Thoracic aorta (tissue), 2 donors: ENCODE results near the gene SLC49A4. TPM values are rescaled to one million over a fixed set of nuclear protein-coding genes. Genes with fewer than 3 reads are reported as not detected.

Experiments used
- ATAC-seq: fragments of 150-250 bp; one replicate; pipeline ENCODE4 v1.8.0; 2017; ENCODE audit warnings: low read depth; ENCODE audit not compliant: insufficient number of reproducible peaks, low FRiP score
- DNase-seq: peaks from one replicate; pipeline ENCODE4 v3.0.0-alpha.2; 2020; ENCODE audit warnings: low spot score
- H3K27ac ChIP-seq, 2 donors: fragments of 200-600 bp; sonication (generic); 1 replicate in 1 of 2; 2 replicates in 1 of 2; pipeline ENCODE4 v1.5.1; 2016; ENCODE audit warnings: mild to moderate bottlenecking in 2 of 2, moderate library complexity in 2 of 2
- H3K27me3 ChIP-seq: fragments of 200-600 bp; sonication (generic); replicated peaks from 2 replicates; pipeline ENCODE4 v1.6.0; 2016; ENCODE audit warnings: mild to moderate bottlenecking; ENCODE audit not compliant: insufficient read depth
- H3K36me3 ChIP-seq: fragments of 200-600 bp; sonication (generic); one replicate; pipeline ENCODE4 v1.5.1; 2016
- H3K4me1 ChIP-seq, 2 donors: fragments of 200-600 bp; sonication (generic); 1 replicate in 1 of 2; 2 replicates in 1 of 2; pipeline versions ENCODE4 v1.5.1 to v1.6.0; 2016; ENCODE audit warnings: low read depth in 2 of 2, mild to moderate bottlenecking in 1 of 2; ENCODE audit not compliant: control insufficient read depth in 1 of 2
- H3K4me3 ChIP-seq: fragments of 200-600 bp; sonication (generic); 2 replicates; pipeline ENCODE4 v1.5.1; 2016; ENCODE audit warnings: mild to moderate bottlenecking
- H3K9me3 ChIP-seq: fragments of 200-600 bp; sonication (generic); 2 replicates; pipeline ENCODE4 v1.5.1; 2016
- total RNA-seq, 2 donors: library from RNA; depleted of rRNA; stranded (reverse); fragments of >200 nt; gene quantifications; one replicate each; pipeline versions ENCODE4 v1.1.0 to v1.2.3, GENCODE V29; 2016
- TF ChIP-seq, protein P1 (sequence below): fragments of 200-600 bp; sonication (generic); IDR thresholded peaks from one replicate; pipeline ENCODE4 v1.5.1; 2019; ENCODE audit warnings: antibody characterized with exemption

The SLC49A4 gene
- total RNA-seq, 2 donors from 2014 or later: 17.4 to 20.0 TPM

DNA sequence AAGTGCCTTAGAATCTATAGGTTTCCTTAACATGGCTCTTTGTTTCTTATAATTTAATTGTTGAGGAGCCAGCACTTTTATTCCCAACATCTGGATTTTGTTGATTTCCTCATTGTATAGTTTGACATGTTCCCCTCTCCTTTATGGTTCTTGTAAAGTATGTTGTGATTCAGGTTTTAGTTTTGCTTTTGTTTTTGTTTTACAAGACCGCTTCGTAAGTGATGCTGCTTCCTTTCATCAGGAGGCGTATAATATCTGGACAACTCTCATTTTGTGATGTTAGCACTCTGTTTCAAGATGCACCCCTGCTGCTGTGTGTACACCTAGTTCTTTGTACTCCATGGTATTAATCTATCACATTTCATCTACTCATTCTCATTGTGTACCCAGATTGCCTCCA lies 48.7 kb downstream of the SLC49A4 start:
- Histone ChIP-seq H3K9me3 (no peaks in the 10 kb centered on the region), H3K27ac (no peak overlapping the region), H3K4me3 (no peak overlapping the region), H3K27me3 (no peaks in the 10 kb centered on the region), H3K4me1 (no peaks in the 10 kb centered on the region), H3K36me3 (no peaks in the 10 kb centered on the region)
- DNase-seq (no peak), ATAC-seq (no peak)
- TF ChIP-seq, protein P1, sequence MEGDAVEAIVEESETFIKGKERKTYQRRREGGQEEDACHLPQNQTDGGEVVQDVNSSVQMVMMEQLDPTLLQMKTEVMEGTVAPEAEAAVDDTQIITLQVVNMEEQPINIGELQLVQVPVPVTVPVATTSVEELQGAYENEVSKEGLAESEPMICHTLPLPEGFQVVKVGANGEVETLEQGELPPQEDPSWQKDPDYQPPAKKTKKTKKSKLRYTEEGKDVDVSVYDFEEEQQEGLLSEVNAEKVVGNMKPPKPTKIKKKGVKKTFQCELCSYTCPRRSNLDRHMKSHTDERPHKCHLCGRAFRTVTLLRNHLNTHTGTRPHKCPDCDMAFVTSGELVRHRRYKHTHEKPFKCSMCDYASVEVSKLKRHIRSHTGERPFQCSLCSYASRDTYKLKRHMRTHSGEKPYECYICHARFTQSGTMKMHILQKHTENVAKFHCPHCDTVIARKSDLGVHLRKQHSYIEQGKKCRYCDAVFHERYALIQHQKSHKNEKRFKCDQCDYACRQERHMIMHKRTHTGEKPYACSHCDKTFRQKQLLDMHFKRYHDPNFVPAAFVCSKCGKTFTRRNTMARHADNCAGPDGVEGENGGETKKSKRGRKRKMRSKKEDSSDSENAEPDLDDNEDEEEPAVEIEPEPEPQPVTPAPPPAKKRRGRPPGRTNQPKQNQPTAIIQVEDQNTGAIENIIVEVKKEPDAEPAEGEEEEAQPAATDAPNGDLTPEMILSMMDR: no peak

DNA sequence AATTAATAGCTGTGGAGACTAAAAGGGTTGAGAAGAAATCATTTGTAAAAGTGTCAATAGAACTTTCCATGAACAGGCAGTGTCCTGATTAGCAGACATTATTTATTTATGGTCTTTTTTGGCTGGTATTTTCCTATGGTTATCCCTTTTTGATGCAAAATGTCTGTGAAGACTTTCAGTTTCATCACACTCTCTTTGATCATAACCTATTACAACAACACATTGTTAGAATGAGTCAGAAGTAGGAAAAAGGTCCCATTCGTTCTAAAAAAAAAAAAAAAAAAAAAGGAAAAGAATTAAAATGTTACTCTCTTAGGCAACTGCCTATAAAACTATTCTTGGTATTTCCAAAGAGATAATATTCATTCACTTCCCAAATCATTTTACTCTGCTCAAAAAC lies 62.1 kb downstream of the SLC49A4 start:
- DNase-seq: no peak
- Histone ChIP-seq H3K4me1 (peaks cover 0 to under 1% of the 10 kb centered on the region in 2 donors), H3K27ac (no peak overlapping the region), H3K4me3 (no peak overlapping the region), H3K36me3 (no peaks in the 10 kb centered on the region), H3K27me3 (no peaks in the 10 kb centered on the region), H3K9me3 (no peaks in the 10 kb centered on the region)
- ATAC-seq: no peak
- TF ChIP-seq, protein P1: no peak

DNA sequence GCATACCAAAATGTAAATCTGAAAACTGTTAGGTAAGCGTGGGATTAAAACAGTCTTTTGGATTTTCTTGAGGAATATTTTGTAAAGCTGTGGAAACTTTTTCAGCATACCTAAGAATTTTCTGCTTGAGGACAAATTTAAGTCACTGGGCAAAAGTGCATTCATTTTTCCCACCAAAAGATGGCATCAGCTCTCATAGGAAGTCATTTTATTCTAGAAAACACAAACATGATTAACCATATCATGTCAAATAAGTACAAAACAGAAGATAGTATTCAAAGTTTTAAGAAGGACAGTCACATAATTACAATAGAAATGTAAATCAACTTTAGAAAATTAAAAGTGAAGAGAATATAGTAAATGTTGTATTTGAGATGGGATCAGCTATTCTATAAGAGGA lies 63.5 kb downstream of the SLC49A4 start:
- H3K27ac ChIP-seq: no peak overlapping the region
- ATAC-seq: no peak
- H3K4me1 ChIP-seq: peaks cover 0 to 6% of the 10 kb centered on the region in 2 donors
- TF ChIP-seq, protein P1: no peak
- no peaks in the 10 kb centered on the region for H3K36me3 ChIP-seq
- H3K4me3 ChIP-seq: no peak overlapping the region
- H3K9me3 ChIP-seq: no peaks in the 10 kb centered on the region
- no peak for DNase-seq
- no peaks in the 10 kb centered on the region for H3K27me3 ChIP-seq

DNA sequence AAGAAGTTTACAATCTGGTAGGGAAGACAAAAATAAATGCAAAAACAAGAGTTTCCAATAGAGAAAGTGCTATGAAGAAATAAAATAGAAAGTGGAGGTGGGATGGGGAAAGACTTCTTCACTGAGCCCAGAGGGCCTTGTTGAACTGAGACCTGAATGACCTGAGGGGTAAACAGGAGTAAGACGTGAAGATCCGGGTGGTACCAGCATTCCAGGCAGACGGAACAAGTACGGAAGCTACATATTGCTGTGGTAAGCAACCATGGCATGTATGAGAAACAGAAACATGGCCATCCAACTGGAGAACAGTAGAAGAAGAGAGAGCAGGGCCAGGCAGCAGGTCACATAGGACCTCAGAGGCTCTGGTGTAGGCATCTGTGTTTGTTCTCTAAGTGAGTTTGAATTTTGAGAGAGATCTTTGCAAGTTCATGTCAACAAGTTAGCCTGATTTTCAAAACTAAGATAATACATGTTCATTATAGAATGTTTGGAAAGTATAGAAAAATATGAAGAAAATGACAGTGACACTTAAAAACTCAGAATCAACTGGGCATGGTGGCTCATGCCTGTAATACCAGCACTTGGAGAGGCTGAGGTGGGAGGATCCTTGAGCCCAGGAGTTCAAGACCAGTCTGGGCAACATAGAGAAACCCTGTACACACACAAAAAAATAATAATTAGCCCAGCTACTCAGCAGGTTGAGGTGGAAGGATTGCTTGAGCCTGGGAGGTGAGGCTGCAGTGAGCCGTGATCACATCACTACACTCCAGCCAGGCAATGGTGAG lies 64.3 kb downstream of the SLC49A4 start:
- no peak overlapping the region for H3K4me3 ChIP-seq
- DNase-seq (no peak), ATAC-seq (no peak)
- H3K27me3 ChIP-seq: no peaks in the 10 kb centered on the region
- no peaks in the 10 kb centered on the region for H3K9me3 ChIP-seq
- H3K36me3 ChIP-seq: no peaks in the 10 kb centered on the region
- H3K27ac ChIP-seq: no peak overlapping the region
- TF ChIP-seq, protein P1: no peak
- H3K4me1 ChIP-seq: peaks cover 0 to 6% of the 10 kb centered on the region in 2 donors

DNA sequence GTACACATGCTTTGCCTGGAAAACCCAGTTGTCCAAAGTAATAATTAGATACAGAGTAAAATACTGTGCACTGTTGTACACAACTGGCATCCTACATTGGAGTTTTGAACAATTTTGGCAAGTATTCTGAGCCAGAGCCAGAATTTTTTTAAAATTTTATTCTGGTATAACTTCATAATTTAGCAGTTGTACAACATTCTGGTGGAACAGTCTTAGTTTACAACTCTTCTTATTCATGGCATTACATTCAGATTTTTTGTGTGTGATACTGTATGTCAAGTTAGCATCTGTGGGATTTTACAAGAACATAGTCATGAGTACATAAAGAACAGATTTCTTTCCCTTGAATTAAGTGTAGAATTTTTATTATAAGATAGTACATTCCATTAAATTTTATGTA lies 67.5 kb downstream of the SLC49A4 start:
- no peak overlapping the region for H3K4me3 ChIP-seq
- no peaks in the 10 kb centered on the region for H3K9me3 ChIP-seq
- DNase-seq: no peak
- peaks cover 0 to 6% of the 10 kb centered on the region in 2 donors for H3K4me1 ChIP-seq
- TF ChIP-seq, protein P1: no peak
- H3K27ac ChIP-seq: no peak overlapping the region
- H3K27me3 ChIP-seq: no peaks in the 10 kb centered on the region
- no peaks in the 10 kb centered on the region for H3K36me3 ChIP-seq
- no peak for ATAC-seq
